ENCODE data around the gene COPG1.

DNA sequence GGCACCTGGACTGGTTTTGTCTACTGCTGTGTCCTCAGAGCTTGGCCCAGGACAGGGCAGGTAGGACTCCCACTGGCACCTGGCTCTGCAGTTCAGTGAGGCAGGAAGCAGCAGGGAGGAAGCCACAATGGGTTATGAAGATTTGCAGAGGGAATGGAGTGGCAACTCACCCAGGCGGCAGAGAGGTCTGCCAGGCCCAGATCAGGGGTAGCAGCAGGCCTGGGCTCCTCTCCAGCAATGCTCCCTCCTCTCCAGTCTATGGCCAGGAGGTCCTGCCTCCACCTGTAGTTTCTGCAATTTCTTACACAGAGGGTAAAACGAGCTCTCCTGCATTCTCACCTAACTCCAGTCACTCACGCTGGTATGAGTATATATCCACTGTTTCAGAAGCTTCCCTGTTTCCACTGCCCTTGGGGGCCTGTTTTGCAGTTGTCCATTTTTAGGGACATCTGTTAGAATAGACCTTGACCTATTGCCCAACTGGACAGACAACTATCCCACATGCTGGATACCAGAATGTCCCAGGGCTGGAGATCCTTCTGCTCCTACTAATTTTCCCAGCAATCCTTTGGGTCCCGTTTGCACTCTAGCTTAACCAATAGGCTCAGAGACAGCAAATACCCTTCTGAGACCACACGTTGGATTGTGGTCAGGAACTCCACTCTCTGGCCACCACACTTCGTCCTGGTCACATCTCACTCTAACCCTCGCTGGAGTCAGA, 64.4 kb downstream of the COPG1 start:
- TF ChIP-seq POLR2A (IDR thresholded peaks at IDR 0.05; ENCODE audit: low read depth, low read length) (peak; percentile 74), MXI1 (IDR thresholded peaks at IDR 0.05; ENCODE audit: borderline replicate concordance, low read depth, low read length) (no peak), BHLHE40 (IDR thresholded peaks at IDR 0.05; ENCODE audit: low read depth, low read length) (no peak), MAFK (IDR thresholded peaks at IDR 0.05; ENCODE audit: low read depth, low read length) (no peak), FOS (IDR thresholded peaks at IDR 0.05; ENCODE audit: low read depth, low read length) (no peak), RAD21 (IDR thresholded peaks at IDR 0.05; ENCODE audit: low read length) (no peak), RFX5 (IDR thresholded peaks at IDR 0.05; ENCODE audit: low read depth, low read length) (no peak), CEBPB (IDR thresholded peaks at IDR 0.05; ENCODE audit: low read depth, low read length) (peak; percentile 28; the same call in 1 of the 2 replicates), SMC3 (IDR thresholded peaks at IDR 0.05; ENCODE audit: low read depth, low read length) (no peak), MAZ (IDR thresholded peaks at IDR 0.05; ENCODE audit: borderline replicate concordance, low read depth, low read length) (no peak)
- TF ChIP-seq, protein P1, sequence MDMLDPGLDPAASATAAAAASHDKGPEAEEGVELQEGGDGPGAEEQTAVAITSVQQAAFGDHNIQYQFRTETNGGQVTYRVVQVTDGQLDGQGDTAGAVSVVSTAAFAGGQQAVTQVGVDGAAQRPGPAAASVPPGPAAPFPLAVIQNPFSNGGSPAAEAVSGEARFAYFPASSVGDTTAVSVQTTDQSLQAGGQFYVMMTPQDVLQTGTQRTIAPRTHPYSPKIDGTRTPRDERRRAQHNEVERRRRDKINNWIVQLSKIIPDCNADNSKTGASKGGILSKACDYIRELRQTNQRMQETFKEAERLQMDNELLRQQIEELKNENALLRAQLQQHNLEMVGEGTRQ (IDR thresholded peaks at IDR 0.05; ENCODE audit: low read depth, low read length), result no peak
- TF ChIP-seq, protein P2, sequence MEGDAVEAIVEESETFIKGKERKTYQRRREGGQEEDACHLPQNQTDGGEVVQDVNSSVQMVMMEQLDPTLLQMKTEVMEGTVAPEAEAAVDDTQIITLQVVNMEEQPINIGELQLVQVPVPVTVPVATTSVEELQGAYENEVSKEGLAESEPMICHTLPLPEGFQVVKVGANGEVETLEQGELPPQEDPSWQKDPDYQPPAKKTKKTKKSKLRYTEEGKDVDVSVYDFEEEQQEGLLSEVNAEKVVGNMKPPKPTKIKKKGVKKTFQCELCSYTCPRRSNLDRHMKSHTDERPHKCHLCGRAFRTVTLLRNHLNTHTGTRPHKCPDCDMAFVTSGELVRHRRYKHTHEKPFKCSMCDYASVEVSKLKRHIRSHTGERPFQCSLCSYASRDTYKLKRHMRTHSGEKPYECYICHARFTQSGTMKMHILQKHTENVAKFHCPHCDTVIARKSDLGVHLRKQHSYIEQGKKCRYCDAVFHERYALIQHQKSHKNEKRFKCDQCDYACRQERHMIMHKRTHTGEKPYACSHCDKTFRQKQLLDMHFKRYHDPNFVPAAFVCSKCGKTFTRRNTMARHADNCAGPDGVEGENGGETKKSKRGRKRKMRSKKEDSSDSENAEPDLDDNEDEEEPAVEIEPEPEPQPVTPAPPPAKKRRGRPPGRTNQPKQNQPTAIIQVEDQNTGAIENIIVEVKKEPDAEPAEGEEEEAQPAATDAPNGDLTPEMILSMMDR (conservative IDR thresholded peaks at IDR 0.05; ENCODE audit: low read depth, low read length), result no peak

All from IMR-90 (cell line).